NCI-H446 (cell line): ENCODE data around the gene ELP5.

Experiments used
- DNase-seq, 2 experiments: peaks; one replicate each; lab custom pipeline; 2025; lab: John Stamatoyannopoulos, UW

ELP5 gene, protein sequence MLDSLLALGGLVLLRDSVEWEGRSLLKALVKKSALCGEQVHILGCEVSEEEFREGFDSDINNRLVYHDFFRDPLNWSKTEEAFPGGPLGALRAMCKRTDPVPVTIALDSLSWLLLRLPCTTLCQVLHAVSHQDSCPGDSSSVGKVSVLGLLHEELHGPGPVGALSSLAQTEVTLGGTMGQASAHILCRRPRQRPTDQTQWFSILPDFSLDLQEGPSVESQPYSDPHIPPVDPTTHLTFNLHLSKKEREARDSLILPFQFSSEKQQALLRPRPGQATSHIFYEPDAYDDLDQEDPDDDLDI

DNA sequence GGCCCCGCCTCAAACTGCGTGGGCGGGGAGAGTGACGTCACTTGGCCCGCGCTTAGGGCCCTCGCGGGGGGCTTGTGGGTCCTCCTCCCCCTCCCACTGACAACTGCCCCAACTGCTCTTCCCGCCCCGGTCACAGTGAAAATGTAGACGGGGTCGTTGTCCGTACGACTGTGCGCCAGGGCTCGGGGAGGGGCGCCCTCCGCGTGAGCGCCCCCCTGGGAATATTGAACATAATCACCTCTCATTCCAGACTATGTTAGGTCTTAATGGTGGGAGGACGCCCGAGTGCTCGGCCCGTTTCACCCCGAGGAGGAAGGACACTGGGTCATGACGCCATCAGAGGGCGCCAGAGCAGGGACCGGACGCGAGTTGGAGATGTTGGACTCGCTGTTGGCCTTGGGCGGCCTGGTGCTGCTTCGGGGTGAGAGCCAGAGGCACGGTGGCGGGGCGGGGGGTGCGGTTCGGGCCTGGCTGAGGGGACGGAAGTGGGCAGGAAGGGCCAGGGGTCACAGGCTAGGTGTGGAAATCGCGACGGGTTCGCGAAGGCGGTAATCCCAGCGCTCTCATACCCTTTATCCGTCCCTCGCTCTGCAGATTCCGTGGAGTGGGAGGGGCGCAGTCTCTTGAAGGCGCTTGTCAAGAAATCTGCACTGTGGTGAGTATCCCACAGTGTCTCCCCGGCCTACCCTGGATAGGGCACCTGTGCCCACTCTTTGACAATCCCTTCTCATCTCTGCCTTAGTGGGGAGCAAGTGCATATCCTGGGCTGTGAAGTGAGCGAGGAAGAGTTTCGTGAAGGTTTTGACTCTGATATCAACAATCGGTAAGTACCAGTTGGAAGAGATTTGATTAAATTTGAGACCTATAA, at the start of gene ELP5:
ELP5 (plus strand) TSS at position 40 of the 868 bp plus-strand sequence; CDS start at position 376, 336 bp downstream.
- peak; percentile 90 to 93 for DNase-seq

DNA sequence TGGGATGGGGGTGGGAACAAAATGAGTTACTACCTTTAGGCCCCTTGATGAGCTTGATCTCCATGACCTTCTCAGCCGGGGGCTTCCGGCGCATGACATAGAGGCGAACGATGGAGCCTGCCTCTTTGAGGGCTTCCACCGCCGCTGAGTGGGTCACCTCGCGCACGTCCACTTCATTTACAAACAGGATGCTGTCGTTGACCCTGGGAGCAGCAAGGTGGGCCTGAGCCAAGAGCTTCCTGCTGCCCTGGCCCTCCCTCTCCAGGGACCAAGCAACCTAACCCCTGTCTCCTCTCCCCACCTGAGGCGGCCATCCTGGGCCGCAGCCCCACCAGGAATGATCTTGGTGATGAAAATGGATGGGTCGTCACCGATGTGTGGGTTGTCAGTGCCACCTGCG, 48.6 kb upstream of the ELP5 start:
- no peak for DNase-seq

DNA sequence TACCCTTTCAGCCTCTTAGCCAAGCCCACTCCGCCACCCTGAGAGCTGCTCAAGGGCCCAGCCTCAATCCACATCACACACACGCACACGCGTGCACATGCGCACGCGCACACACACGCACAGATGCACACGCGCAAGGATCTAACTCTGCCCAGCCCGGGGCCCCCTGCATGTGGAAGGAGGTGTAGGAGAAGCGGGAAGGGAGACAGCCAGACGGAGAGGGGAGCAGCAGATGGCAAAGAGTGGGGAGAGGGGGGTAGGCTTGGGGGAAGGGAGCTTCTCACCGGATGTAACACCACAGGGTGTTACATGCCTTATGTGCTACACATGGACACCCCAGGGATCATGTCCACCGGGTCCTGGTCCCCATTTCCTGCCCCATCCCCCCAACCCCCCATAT, 47.7 kb upstream of the ELP5 start:
- DNase-seq = no peak

DNA sequence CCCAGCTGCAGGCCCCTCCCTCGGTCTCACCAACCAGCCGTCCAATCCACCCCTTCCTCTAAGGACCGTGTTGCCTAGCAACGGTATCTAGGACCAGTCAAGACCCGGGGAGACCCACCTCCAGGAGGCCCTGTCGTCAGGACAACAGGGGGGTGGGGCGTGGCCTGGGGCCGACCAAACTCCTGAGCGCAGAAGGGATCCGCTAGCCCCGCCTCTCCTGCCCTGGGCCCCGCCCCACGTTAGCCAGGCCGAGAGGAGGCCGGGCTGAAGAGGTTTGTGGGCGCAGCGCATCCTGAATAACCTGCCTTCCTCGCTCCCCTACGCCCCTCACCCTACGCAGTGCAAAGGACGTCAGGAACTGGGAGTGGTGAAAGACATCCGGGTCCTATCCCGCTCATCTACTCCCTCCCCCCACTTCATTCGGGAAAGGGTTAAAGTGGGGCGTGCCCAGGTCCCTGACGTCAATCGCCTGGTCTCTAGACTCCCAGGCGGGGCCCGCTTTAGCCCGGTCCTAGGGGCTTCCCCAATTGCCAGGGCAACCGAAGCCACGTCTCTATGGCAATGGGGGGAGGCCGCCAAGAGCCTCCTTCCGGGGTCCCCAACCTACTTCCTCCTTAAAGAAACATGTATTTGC, 47.1 kb upstream of the ELP5 start:
- DNase-seq = no peak

DNA sequence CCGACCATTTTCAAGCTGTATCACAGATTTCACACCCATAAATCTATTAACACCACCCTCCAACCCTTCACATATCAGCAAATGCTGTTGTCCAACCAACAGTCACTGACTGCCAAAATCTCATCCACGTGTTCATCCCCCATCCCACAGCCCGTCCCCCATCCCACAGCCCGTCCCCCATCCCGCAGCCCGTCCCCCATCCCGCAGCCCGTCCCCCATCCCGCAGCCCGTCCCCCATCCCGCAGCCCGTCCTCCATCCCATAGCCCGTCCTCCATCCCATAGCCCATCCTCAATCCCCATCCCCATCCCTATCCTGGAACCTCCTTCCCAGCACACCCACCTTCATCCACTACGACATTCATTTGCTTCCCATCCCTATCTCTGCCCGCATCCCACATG, 46.5 kb upstream of the ELP5 start:
- no peak for DNase-seq

DNA sequence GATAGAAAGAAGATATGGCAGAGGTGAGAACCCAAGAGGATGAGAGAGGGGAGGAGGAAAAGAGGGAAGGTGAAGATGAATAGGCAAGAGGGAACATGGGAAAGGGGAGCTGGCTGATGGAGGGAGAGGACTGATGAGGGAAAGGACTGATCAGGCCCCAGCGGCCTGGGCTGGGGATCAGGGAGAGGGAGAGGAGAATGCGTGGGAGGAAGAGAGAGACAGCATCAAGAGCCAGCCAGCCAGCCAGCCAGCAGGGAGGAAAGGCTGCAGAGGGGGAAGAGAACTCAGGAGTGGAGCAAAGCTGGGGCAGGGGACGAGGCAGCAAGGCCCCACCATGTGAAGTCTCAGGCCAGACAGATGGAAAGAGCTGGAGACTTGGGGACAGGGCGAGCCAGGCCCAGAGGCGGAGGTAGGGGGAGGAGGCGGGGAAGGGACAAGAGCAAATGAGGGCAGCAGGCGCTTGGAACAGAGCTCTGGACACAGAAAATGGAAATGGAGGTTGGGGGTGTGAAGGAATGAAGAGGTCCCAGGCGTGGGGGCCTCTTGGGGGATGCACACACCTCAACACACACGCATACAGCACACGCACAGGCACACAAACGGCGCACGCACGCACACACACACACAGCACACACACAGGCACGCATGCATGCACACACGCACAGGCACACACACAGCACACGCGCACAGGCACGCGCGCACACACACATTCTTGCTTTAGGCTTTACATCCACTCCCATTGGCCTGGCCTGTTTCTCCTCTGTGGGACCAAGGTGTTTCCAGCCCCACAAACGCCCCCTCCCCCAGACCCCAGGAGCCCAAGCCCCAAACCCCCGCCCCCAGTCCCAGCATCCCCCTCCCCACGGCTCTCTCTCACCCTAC, 44.7 kb upstream of the ELP5 start:
- no peak for DNase-seq

DNA sequence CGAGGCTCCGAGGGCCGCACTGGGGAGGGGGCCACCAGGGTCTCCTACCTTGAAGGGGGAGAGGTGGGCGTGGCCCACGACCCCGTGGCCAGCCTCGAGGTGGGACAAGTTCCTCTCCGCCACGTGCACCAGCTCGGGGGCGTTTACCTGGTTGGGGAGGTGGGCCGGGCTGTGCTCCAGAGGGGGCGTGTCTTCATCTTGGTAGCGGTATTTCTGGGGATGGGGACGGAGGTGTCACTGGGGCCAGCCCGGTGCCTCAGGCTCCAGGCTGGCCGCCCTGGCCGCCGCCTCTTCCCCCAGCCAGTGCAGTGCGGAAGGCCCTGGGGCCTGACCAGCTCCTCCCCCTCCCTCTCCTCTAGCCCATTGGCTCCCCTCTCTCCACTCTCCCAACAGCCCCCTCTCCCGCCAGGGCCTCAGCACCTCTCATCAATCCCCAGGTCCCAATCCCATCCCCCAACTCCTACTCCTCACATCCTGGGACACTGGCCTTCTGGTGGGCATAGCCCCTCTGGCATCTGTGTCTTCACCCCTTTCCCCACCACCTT, 43.9 kb upstream of the ELP5 start:
- no peak for DNase-seq

DNA sequence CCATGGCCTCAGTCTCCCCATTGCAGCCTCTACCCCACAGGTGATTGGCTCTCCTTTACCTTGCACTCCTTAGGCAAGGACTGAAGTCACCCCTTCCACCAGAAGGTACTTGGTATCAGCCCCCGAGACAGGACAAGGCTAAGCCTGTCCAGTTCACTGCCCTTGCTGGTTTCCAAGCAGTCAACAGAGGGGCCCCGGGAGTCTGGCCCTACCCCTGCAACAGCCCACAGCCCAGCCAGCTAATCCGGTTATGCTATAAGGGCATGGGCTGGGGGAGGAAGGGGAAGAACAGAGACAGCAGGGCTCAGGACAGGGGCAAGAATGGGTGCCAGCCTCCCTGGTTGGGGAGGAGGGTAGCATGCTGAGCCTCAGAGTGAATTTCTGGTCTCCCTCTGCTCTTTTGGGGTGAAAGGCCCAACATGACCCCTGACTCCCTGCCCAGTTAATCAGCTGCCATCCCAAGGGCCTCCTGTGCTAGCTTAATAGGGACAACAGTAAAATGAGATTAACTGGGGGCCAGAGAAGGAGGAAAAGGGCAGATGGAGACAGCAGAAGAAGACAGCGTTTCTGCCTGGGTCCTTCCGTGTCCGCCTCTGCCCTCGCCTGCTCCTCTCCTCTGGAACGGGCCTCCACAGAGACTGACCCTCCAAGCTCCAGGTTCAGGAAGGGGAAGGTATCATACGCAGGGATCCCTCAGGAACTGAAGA, 43.1 kb upstream of the ELP5 start:
- no peak for DNase-seq

DNA sequence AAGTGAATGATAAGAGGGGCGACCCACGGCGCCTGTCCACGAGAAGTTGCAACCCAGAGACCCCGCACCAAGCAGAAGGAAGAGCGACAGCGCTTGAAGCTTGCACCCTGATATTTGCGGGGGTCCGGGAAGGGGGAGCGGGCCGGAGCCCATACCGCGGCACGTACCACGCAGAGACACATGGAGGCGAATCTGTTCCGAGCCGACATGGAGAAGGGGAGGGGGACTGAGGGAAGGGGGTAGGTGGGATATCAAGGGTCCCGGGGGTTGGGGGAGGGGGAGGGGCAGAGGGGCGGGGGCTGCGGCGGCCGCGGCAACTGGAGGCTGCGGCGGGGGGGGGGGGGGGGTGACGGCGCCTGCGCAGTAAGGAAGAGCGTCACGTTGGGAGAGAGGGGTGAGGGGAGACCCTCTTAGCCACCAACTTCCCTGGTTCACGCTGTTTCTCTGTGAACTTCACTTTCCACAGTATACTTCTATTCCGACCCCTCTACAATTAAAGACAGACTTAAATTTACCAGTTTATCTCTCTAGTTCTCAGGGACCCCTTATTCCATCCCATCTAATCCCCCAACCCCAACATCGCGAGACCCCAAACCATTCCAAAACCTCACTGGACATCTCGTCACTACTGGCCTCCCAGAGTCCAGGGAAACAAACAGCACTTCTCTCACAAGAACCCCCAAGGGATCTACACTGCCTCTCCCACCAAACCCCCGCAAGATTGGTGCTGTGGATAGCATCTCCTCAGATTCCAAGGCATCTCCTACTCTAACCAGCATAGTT, 40.3 kb upstream of the ELP5 start:
- DNase-seq = no peak

DNA sequence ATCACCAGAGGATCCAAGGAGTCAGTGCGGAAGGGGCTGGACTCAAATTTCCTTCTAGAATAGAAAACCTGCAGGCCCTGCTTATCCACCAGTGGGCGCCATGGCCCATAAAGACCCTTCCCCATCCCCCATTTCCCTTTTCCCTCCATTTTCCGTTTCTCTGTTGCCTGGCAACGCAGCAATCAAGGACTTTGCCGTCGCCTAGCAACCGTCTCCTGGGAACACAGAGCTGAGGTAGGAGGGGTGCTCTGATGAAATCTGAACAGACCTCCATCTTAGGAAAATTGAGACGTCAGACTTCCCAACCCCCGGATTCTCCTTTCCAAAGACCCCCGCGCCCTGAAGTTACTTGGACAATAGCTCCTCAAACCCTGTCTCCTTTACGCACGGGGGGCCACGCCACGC, 38.1 kb upstream of the ELP5 start:
- peak; percentile 93 to 94 for DNase-seq

DNA sequence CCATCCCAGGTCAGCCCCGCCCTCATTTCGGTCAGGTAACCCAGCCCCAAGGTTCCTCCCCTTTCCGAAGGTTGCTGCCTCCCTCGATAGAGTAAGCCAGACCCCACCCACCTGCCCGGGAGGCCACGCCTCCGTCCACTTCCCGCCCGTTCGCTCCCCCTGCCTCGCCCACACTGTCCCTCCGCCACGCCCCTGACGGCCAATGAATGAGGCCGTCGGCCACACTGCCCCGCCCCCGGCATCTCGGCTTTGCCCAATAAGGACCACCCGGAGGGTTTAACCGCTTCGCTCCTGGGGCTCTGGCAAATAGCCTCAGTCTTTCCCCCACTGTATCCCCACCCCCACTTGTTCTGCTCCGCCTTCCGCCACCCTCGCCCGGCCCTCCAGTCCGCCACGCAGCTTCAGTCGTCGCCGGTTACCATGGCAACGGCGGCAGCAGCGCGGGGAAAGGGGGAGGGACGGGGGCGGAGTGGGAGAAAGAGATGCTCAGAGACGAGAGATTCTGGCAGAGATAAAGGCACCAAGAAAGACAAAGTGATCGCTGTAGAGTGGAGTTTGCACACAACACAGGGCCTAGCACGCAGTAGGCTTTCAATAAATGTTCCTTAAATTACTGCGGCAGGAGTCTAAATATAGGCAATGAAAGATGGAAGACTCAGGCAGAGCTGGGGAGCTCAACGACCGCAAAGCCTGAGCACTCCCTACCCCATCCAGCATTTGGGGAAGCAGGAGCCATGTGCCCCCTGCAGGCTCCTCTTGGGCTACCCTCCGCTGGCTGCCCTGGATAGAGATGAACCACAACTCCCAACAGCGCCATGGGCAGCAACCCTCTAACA, 37.5 kb upstream of the ELP5 start:
- peak; percentile 98 to 99 for DNase-seq

DNA sequence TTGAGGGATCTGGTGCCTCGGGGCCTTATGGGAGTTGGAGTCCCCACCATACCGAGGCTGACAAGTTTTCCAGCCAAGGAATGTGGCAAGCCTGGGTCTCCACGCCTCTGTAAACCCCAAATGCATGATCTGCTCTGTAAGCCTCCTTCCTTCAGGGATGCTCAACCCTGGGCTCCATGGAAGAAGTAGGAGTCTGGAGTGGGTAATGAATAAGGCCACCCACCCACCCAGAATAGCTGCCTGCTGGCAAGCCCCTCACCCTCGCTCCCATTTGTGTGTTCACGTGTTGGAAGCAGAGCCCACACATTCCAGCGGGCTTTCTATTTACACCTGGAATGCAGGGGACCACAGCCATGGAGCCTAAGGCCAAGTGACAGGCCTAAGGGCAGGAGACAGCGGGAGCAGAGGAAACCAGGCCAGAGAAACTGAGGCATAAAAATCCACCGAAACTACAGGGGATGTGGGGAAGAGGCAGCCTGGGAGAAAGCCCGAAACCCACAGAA, 36.8 kb upstream of the ELP5 start:
- no peak for DNase-seq

DNA sequence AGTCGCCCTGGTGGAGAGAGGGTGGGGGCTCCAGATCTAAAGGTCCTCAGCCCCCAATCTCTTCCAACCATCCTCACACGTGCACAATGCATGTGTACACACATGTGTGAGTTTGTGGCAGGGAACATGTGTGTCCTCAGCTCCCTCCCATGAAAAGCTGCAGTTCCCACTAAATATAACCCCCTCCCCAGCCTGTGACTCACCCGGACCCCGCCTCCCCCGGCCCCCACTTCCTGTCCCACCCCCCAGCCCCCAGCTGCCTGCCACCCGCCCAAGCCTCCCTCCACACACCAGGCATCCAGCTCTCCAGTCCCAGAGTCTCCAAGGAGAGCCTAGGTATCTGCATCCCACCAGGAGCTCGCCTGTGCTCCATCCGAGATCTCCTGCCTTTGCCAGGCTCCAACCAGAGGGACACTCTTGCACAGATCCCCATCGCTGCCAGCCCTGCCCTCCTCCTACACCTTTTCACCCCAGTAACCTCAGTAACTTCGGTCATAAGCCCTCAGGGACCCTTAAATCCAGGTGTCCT, 36.3 kb upstream of the ELP5 start:
- DNase-seq = peak in 1 of 2 experiments; percentile 18

DNA sequence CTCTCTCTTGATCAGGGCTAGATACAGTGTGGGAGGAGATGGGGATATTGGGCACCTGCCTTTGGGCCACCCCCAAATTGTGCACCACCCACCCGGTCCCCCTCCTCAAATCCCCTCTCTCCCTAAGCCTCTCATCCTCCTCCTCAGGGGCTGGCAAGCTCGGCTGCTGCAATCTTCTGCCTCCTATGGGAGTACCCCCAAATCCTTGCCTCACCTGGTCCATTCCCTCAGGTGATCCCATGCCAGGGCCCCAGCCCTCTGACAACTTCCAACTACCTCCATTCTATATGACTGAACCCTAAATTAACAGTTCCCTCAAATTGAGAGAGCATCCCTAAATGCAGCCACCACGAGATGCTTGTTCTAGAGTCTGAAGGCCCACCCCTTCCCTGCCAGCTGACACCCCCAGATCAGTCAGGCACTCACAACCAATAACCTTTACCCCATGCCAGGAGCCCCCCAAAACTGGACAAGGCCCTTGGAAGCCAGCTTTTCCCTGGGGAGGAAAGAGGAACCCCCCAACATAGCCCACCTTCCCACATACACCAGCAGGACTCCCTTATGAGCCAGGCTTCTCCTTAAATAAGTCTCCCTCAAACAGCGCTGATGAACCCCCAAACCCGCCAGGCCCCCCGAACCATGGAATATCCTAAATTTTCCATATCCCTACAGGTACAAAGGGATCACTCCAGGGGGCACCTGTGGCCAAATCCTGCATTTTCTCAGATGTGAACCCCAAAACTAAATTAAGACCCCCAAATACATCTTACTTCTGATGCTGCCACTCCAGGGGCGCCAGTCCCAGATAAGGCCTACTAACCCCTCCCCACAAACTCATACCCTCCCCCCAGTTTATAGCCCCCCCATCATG, 35.5 kb upstream of the ELP5 start:
- DNase-seq = no peak

DNA sequence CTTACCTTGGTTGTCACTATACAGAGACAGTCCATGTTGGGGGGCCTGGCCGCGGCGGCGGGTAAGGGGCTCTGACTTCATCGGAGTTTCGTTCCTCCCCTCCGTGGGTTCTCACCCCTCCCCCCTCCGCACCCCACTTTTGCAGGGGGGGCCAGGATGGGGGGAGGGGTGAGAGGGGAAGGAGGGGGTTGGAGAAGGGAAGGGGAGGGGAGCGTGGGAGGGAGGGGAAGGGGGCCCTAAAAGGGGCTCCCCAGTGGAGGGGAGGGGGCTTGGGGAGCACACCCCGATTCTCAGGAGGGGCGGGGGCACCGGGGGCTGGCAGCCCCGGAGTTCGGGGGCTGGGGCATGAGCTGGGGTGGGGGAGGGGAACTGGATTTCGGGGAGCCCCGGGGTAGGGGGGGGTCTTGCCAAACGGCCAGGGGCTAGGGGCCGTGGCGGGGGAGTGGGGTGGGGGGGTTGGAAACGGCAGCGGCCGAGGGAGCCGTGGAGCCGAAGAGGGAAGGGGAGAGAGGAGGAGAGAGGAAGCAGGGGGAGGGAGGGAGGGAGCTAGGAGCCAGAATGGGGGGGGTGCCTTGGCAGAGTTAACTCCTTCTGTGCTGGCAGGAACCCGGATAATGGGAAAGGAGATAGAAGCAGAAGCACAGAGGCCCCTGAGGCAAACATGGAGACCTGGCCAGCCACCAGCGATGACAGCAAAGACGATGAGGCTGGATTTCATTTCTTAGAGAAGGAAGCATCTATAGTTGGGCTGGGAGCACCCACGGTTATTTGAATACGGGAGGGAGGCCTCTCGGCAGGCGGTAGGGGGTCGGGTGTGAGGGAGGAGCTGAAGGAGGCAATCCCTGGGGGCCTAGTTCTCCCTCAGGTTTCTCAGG, 34.7 kb upstream of the ELP5 start:
- DNase-seq = peak in 1 of 2 experiments; percentile 53

DNA sequence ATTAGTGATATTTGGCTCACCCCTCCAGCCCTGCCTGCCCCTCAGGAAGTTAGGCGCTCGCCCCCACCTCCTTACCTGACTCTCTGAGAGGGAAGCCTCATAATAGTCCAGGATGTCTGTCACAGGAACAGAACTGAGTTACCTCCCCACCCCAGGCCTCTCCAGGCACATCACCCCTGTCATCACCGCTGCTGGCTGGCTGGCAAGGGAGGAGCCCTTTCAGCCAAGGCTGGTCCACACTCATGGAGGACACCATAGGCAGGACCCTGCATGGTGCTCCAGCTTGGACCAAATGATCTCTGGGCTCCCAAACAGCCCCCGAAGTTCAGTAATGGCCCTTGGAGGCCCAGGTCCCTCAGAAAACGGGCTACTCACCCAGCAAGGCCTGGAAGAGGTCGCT, 33.8 kb upstream of the ELP5 start:
- no peak for DNase-seq

DNA sequence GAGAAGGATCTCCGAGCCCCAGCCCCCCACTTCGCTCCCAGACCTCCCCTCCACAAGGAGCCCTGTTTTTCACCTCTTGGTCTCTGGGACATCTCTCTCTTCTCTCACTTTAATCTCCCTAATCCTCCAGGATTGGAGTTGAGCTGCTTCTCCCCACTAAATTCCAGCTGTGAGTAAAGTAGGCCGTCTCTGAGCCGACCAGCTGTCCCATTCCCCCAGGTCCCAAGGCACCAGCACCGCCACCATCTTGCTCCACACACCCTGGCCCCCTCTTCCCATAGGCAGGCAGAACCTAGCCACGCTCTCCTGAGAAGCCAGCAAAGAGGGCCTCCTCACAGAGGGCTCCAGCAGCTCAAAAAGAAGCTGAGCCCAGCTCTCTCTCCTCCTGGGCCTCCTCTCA, 33.3 kb upstream of the ELP5 start:
- DNase-seq = no peak
